ENCODE results near the gene FOXB2. TPM values are rescaled to one million over a fixed set of nuclear protein-coding genes. Genes with fewer than 3 reads are reported as not detected.

Gene FOXB2
- total and polyA plus RNA-seq, 3 donors from 2014 or later, result not detected

- Histone ChIP-seq H3K9me3 (no peaks in the 10 kb centered on the region), H3K27me3 (no peaks in the 10 kb centered on the region), H3K27ac (no peak overlapping the region), H3K4me1 (peaks cover 5% of the 10 kb centered on the region), H3K36me3 (ENCODE audit: low read depth, missing control alignments) (no peaks in the 10 kb centered on the region), H3K4me3 (no peak overlapping the region)
- DNase-seq, result peak; percentile 32
- TF ChIP-seq POLR2A (IDR thresholded peaks at IDR 0.05) (no peak), CTCF (IDR thresholded peaks at IDR 0.05) (no peak)
- 49 to 54% methylated on average over 3 to 5 of the region's 5 CpGs for WGBS, 2 donors
- intact Hi-C loops (cut with DNase I; ENCODE audit: low total_unique reads), result loop anchor here (10.0 kb wide), 1 partner anchor 171 kb away; no protein-coding TSS in a partner anchor
Measured at GRCh38 chr9:76985581-76985980, 33.9 kb upstream of the FOXB2 start.

GRCh38 chr9:76987594-76988200 is 31.8 kb upstream of the FOXB2 start:
- Histone ChIP-seq H3K4me3 (no peak overlapping the region), H3K4me1 (peaks cover 5% of the 10 kb centered on the region), H3K27ac (no peak overlapping the region), H3K27me3 (no peaks in the 10 kb centered on the region), H3K36me3 (ENCODE audit: low read depth, missing control alignments) (no peaks in the 10 kb centered on the region), H3K9me3 (no peaks in the 10 kb centered on the region)
- WGBS, 2 donors, result 65 to 79% methylated on average over 3 of the region's 3 CpGs
- peak; percentile 41 for DNase-seq
- intact Hi-C loops (cut with DNase I; ENCODE audit: low total_unique reads), result loop anchor here (10.0 kb wide), 1 partner anchor 173 kb away; no protein-coding TSS in a partner anchor
- TF ChIP-seq CTCF (IDR thresholded peaks at IDR 0.05), result peak in 1 of 3 experiments; percentile 29
- no peak for TF ChIP-seq POLR2A (IDR thresholded peaks at IDR 0.05)

- TF ChIP-seq CTCF (IDR thresholded peaks at IDR 0.05) (no peak), POLR2A (IDR thresholded peaks at IDR 0.05) (no peak)
- Histone ChIP-seq H3K36me3 (ENCODE audit: low read depth, missing control alignments) (no peaks in the 10 kb centered on the region), H3K4me1 (peaks cover 5% of the 10 kb centered on the region), H3K27me3 (no peaks in the 10 kb centered on the region), H3K9me3 (no peaks in the 10 kb centered on the region), H3K4me3 (no peak overlapping the region), H3K27ac (no peak overlapping the region)
- WGBS, 2 donors, result 25 to 61% methylated on average over 2 of the region's 2 CpGs
- no peak for DNase-seq
- intact Hi-C loops (cut with DNase I; ENCODE audit: low total_unique reads), result loop anchor here (10.0 kb wide), 1 partner anchor 174 kb away; no protein-coding TSS in a partner anchor
Measured at GRCh38 chr9:76988941-76989340, 30.5 kb upstream of the FOXB2 start.

- WGBS, 2 donors, result 52 to 65% methylated on average over 3 of the region's 3 CpGs
- no peak overlapping the region for H3K27ac ChIP-seq
- no peak for TF ChIP-seq CTCF (IDR thresholded peaks at IDR 0.05)
- no peak for TF ChIP-seq POLR2A (IDR thresholded peaks at IDR 0.05)
- no peaks in the 10 kb centered on the region for H3K27me3 ChIP-seq
- no peak for DNase-seq
- no peak overlapping the region for H3K4me3 ChIP-seq
- intact Hi-C loops (cut with DNase I; ENCODE audit: low total_unique reads), result loop anchor here (10.0 kb wide), 1 partner anchor 175 kb away; no protein-coding TSS in a partner anchor
- no peaks in the 10 kb centered on the region for H3K36me3 ChIP-seq (ENCODE audit: low read depth, missing control alignments)
- H3K4me1 ChIP-seq, result peaks cover 5% of the 10 kb centered on the region
- H3K9me3 ChIP-seq, result no peaks in the 10 kb centered on the region
Measured at GRCh38 chr9:76989501-76989900, 30.0 kb upstream of the FOXB2 start.

GRCh38 chr9:76996700-76997099 is 22.8 kb upstream of the FOXB2 start:
- Histone ChIP-seq H3K9me3 (no peaks in the 10 kb centered on the region), H3K27ac (no peak overlapping the region), H3K27me3 (no peaks in the 10 kb centered on the region), H3K4me3 (no peak overlapping the region), H3K36me3 (ENCODE audit: low read depth, missing control alignments) (no peaks in the 10 kb centered on the region), H3K4me1 (no peaks in the 10 kb centered on the region)
- WGBS, 2 donors, result 32 to 44% methylated on average over 4 to 6 of the region's 6 CpGs
- TF ChIP-seq POLR2A (IDR thresholded peaks at IDR 0.05) (no peak), CTCF (IDR thresholded peaks at IDR 0.05) (peak; percentile 19 to 39 (median 36))
- intact Hi-C loops (cut with DNase I; ENCODE audit: low total_unique reads), result no loop called here
- peak; percentile 70 for DNase-seq
